ENCODE results near the gene PHACTR1. TPM values are rescaled to one million over a fixed set of nuclear protein-coding genes. Genes with fewer than 3 reads are reported as not detected.

The PHACTR1 gene
- total RNA-seq, 2 donors from 2014 or later = 1.3 to 4.3 TPM

- H3K27ac ChIP-seq = no peak overlapping the region
- intact Hi-C loops (cut with DNase I) = no loop called here
- no peaks in the 10 kb centered on the region for H3K9me3 ChIP-seq
- DNase-seq (ENCODE audit: low spot score) = no peak
- no peaks in the 10 kb centered on the region for H3K36me3 ChIP-seq
- no peaks in the 10 kb centered on the region for H3K4me1 ChIP-seq (replicated peaks)
- 76% methylated on average over 6 of the region's 6 CpGs for WGBS
- TF ChIP-seq POLR2AphosphoS5 (IDR thresholded peaks at IDR 0.05) (no peak), POLR2A (IDR thresholded peaks at IDR 0.05) (no peak), CTCF (IDR thresholded peaks at IDR 0.05) (no peak)
- H3K4me3 ChIP-seq = no peak overlapping the region
- no peaks in the 10 kb centered on the region for H3K27me3 ChIP-seq (replicated peaks; ENCODE audit: insufficient read depth)
Observed at GRCh38 chr6:13250703-13251102, 534.1 kb downstream of the PHACTR1 start.

- Histone ChIP-seq H3K27me3 (replicated peaks; ENCODE audit: insufficient read depth) (no peaks in the 10 kb centered on the region), H3K9me3 (no peaks in the 10 kb centered on the region), H3K4me1 (replicated peaks) (no peaks in the 10 kb centered on the region), H3K4me3 (no peak overlapping the region), H3K36me3 (no peaks in the 10 kb centered on the region), H3K27ac (no peak overlapping the region)
- 82% methylated on average over 8 of the region's 9 CpGs for WGBS
- intact Hi-C loops (cut with DNase I) = no loop called here
- TF ChIP-seq CTCF (IDR thresholded peaks at IDR 0.05) = no peak
- TF ChIP-seq POLR2A (IDR thresholded peaks at IDR 0.05) = no peak
- TF ChIP-seq POLR2AphosphoS5 (IDR thresholded peaks at IDR 0.05) = no peak
- DNase-seq (ENCODE audit: low spot score) = no peak
Observed at GRCh38 chr6:13251242-13251641, 534.7 kb downstream of the PHACTR1 start.

- no peaks in the 10 kb centered on the region for H3K9me3 ChIP-seq
- no peaks in the 10 kb centered on the region for H3K4me1 ChIP-seq (replicated peaks)
- H3K4me3 ChIP-seq = no peak overlapping the region
- 93% methylated on average over 5 of the region's 5 CpGs for whole genome bisulfite sequencing
- no peak overlapping the region for H3K27ac ChIP-seq
- DNase-seq (ENCODE audit: low spot score) = no peak
- intact Hi-C loops (cut with DNase I) = no loop called here
- H3K27me3 ChIP-seq (replicated peaks; ENCODE audit: insufficient read depth) = no peaks in the 10 kb centered on the region
- H3K36me3 ChIP-seq = no peaks in the 10 kb centered on the region
- TF ChIP-seq POLR2A (IDR thresholded peaks at IDR 0.05) = no peak
- TF ChIP-seq POLR2AphosphoS5 (IDR thresholded peaks at IDR 0.05) = no peak
- TF ChIP-seq CTCF (IDR thresholded peaks at IDR 0.05) = no peak
Observed at GRCh38 chr6:13252790-13253189, 536.2 kb downstream of the PHACTR1 start.

- no peak for DNase-seq (ENCODE audit: low spot score)
- no peak overlapping the region for H3K4me3 ChIP-seq
- intact Hi-C loops (cut with DNase I) = no loop called here
- H3K36me3 ChIP-seq = no peaks in the 10 kb centered on the region
- H3K9me3 ChIP-seq = no peaks in the 10 kb centered on the region
- no peaks in the 10 kb centered on the region for H3K4me1 ChIP-seq (replicated peaks)
- 79% methylated on average over 1 of the region's 1 CpG for WGBS
- no peaks in the 10 kb centered on the region for H3K27me3 ChIP-seq (replicated peaks; ENCODE audit: insufficient read depth)
- TF ChIP-seq CTCF (IDR thresholded peaks at IDR 0.05) (no peak), POLR2A (IDR thresholded peaks at IDR 0.05) (no peak), POLR2AphosphoS5 (IDR thresholded peaks at IDR 0.05) (no peak)
- H3K27ac ChIP-seq = no peak overlapping the region
Observed at GRCh38 chr6:13253272-13253671, 536.7 kb downstream of the PHACTR1 start.

GRCh38 chr6:13256266-13257001, 539.9 kb downstream of the PHACTR1 start:
- intact Hi-C loops (cut with DNase I) = no loop called here
- Histone ChIP-seq H3K36me3 (no peaks in the 10 kb centered on the region), H3K4me1 (replicated peaks) (no peaks in the 10 kb centered on the region), H3K9me3 (no peaks in the 10 kb centered on the region), H3K4me3 (no peak overlapping the region), H3K27ac (no peak overlapping the region), H3K27me3 (replicated peaks; ENCODE audit: insufficient read depth) (no peaks in the 10 kb centered on the region)
- WGBS = 91% methylated on average over 2 of the region's 2 CpGs
- DNase-seq (ENCODE audit: low spot score) = no peak
- TF ChIP-seq POLR2AphosphoS5 (IDR thresholded peaks at IDR 0.05) (no peak), POLR2A (IDR thresholded peaks at IDR 0.05) (no peak), CTCF (IDR thresholded peaks at IDR 0.05) (no peak)

All from prostate gland (tissue), 2 donors.